ENCODE data around the gene FBXO36. TPM values are rescaled to one million over a fixed set of nuclear protein-coding genes. Genes with fewer than 3 reads are reported as not detected.

FBXO36 gene
- total RNA-seq, 4 donors from 2014 or later, result 0.64 to 2.2 (median 0.98) TPM

GRCh38 chr2:230048010-230048671 lies 125.8 kb downstream of the FBXO36 start:
- no peak overlapping the region for H3K4me3 ChIP-seq
- no peaks in the 10 kb centered on the region for H3K4me1 ChIP-seq
- no peak overlapping the region for H3K27ac ChIP-seq
- H3K27me3 ChIP-seq, result no peaks in the 10 kb centered on the region
- TF ChIP-seq CTCF (IDR thresholded peaks at IDR 0.05 in 4 of 5, conservative IDR thresholded peaks at IDR 0.05 in 1 of 5), result no peak
- no peak for TF ChIP-seq POLR2A (IDR thresholded peaks at IDR 0.05)
- in situ Hi-C loops (cut with MboI; ENCODE audit: low sequenced_read_pairs in 4 of 4) (no loop called here), intact Hi-C loops (cut with DNase I; ENCODE audit: low total_unique reads) (no loop called here)
- no peaks in the 10 kb centered on the region for H3K9me3 ChIP-seq
- H3K36me3 ChIP-seq, result no peaks in the 10 kb centered on the region
- ATAC-seq (no peak), DNase-seq (no peak)

GRCh38 chr2:230050136-230050535 lies 127.8 kb downstream of the FBXO36 start:
- Histone ChIP-seq H3K9me3 (no peaks in the 10 kb centered on the region), H3K27ac (no peak overlapping the region), H3K36me3 (no peaks in the 10 kb centered on the region), H3K27me3 (no peaks in the 10 kb centered on the region), H3K4me1 (no peaks in the 10 kb centered on the region), H3K4me3 (no peak overlapping the region)
- intact Hi-C loops (cut with DNase I; ENCODE audit: low total_unique reads), result no loop called here
- DNase-seq, result no peak
- in situ Hi-C loops (cut with MboI; ENCODE audit: low sequenced_read_pairs in 4 of 4), result no loop called here
- no peak for ATAC-seq
- TF ChIP-seq POLR2A (IDR thresholded peaks at IDR 0.05) (no peak), CTCF (IDR thresholded peaks at IDR 0.05 in 4 of 5, conservative IDR thresholded peaks at IDR 0.05 in 1 of 5) (no peak)

GRCh38 chr2:230052299-230052698 lies 130.0 kb downstream of the FBXO36 start:
- H3K4me3 ChIP-seq, result no peak overlapping the region
- DNase-seq (no peak), ATAC-seq (no peak)
- in situ Hi-C loops (cut with MboI; ENCODE audit: low sequenced_read_pairs in 4 of 4) (no loop called here), intact Hi-C loops (cut with DNase I; ENCODE audit: low total_unique reads) (no loop called here)
- no peaks in the 10 kb centered on the region for H3K9me3 ChIP-seq
- no peaks in the 10 kb centered on the region for H3K27me3 ChIP-seq
- no peaks in the 10 kb centered on the region for H3K4me1 ChIP-seq
- no peak overlapping the region for H3K27ac ChIP-seq
- H3K36me3 ChIP-seq, result no peaks in the 10 kb centered on the region
- no peak for TF ChIP-seq POLR2A (IDR thresholded peaks at IDR 0.05)
- no peak for TF ChIP-seq CTCF (IDR thresholded peaks at IDR 0.05 in 4 of 5, conservative IDR thresholded peaks at IDR 0.05 in 1 of 5)

GRCh38 chr2:230053753-230054478 lies 131.6 kb downstream of the FBXO36 start:
- Histone ChIP-seq H3K36me3 (no peaks in the 10 kb centered on the region), H3K9me3 (no peaks in the 10 kb centered on the region), H3K27me3 (no peaks in the 10 kb centered on the region), H3K4me1 (no peaks in the 10 kb centered on the region), H3K4me3 (no peak overlapping the region), H3K27ac (no peak overlapping the region)
- in situ Hi-C loops (cut with MboI; ENCODE audit: low sequenced_read_pairs in 4 of 4), result no loop called here
- intact Hi-C loops (cut with DNase I; ENCODE audit: low total_unique reads), result no loop called here
- no peak for DNase-seq
- no peak for TF ChIP-seq POLR2A (IDR thresholded peaks at IDR 0.05)
- TF ChIP-seq CTCF (IDR thresholded peaks at IDR 0.05 in 4 of 5, conservative IDR thresholded peaks at IDR 0.05 in 1 of 5), result no peak
- no peak for ATAC-seq

Measured in gastrocnemius medialis (tissue), 4 donors.